Cardiac septum (tissue), 1 donor: ENCODE data around the gene PRKG1. TPM values are rescaled to one million over a fixed set of nuclear protein-coding genes. Genes with fewer than 3 reads are reported as not detected.
"Not testable (repeated sequence)": the region's sequence is repeated elsewhere in the genome, so short reads cannot be mapped to it uniquely, and the experiment has no call there.

Experiments used
- DNase-seq: peaks from one replicate; pipeline ENCODE4 v3.0.0-alpha.2; 2020; ENCODE audit warnings: low spot score
- intact Hi-C: fragments of 100-400 bp; cut with DNase I; formaldehyde crosslinking; loops from one replicate; pipeline ENCODE4 v1.14.0; 2022
- total RNA-seq: library from RNA; stranded (reverse); fragmentation: NEBNext Ultra II Directional; extraction: Animal tissue kit (Norgen Biotek cat#: 25700); gene quantifications from one replicate; pipeline ENCODE4 v1.2.1, GENCODE V29; 2021
- donor health status: DM: no; HTN: no; CAD: no.

PRKG1 gene
- total RNA-seq, 1 donor from 2014 or later, result 35.6 TPM

DNA sequence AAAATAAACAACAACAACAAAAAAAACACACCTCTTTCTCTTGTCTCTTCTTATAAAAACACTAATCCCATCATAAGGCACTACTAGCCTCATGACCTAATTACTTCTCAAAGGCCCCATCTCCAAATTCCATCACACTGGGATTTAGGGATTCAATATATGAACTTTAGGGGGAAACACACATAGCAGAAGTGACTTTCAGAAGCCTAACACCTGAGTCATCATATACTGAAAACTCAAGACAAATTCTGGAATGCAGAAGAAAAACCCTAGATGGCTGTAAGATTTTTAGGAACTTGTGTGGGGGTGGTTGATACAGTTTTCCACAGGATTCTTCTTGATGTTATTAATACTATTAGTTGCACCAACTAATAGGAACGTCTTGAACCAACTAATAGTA, 658.8 kb downstream of the PRKG1 start:
- DNase-seq, result no peak
- intact Hi-C loops, result no loop called here

DNA sequence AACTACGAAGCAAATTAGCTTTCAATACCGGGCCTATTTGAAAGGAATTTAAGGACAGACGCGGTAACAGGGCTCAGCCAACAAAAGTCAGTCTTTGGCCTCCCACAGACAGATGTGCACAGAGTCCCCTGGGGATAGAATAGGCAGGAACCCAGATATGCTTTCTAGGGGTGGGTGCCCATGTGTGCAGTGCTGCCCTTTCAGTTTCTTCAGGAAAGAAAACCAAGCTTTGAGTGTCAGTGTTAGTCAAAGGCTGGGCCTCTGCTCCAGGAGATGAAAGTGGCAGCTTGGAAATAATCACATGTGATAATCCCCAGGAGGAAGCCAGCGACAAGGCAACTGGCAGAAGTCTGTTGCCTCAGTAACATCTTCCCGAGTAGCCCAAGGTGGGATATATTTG, 668.9 kb downstream of the PRKG1 start:
- intact Hi-C loops, result no loop called here
- DNase-seq, result no peak

- intact Hi-C loops, result no loop called here
- no peak for DNase-seq
These were observed 670.1 kb downstream of the PRKG1 start for GRCh38 chr10:51744235-51745000.

GRCh38 chr10:51745397-51745796, 671.1 kb downstream of the PRKG1 start:
- intact Hi-C loops, result no loop called here
- DNase-seq, result no peak

DNA sequence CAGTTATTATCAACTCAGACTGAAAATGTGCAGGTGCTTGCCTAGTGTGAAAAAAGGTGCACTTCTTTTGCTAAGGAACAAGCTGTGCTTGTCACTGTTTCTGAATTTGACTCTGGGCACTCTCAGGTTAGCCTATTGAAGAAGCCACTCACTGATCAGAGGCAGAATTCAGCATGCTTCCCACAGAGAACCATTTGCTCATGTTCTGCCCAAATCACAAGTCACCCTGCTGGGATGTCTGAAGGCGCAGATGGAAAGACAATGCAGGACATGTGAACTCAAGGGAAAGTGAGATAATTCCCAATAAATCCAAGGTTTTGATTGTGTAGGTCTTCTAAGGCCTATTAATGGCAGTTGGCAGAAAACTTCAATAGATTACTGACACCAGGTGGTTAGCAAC, 672.9 kb downstream of the PRKG1 start:
- intact Hi-C loops, result no loop called here
- no peak for DNase-seq

- DNase-seq, result no peak
- intact Hi-C loops, result no loop called here
These were observed 674.7 kb downstream of the PRKG1 start for GRCh38 chr10:51748959-51749358.

DNA sequence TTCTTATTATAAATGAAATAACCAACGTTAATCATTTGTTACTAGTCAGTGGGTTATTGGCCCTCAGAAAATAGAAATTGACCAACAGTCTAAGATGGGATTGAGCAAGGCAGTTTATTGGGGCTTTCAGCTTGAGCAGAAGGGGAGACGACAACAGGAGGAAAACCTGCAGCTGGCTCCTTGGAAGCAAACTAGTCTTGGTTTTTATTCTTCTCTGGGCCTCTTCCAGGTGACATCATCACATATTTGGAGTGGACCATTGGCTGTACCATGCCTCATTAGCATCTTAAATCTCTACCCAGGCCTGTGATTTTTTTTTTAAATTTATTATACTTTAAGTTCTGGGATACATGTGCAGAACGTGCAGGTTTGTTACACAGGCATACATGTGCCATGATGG, 684.1 kb downstream of the PRKG1 start:
- no peak for DNase-seq
- intact Hi-C loops, result no loop called here

GRCh38 chr10:51758838-51759237, 684.6 kb downstream of the PRKG1 start:
- intact Hi-C loops, DNase-seq: not testable (repeated sequence)

DNA sequence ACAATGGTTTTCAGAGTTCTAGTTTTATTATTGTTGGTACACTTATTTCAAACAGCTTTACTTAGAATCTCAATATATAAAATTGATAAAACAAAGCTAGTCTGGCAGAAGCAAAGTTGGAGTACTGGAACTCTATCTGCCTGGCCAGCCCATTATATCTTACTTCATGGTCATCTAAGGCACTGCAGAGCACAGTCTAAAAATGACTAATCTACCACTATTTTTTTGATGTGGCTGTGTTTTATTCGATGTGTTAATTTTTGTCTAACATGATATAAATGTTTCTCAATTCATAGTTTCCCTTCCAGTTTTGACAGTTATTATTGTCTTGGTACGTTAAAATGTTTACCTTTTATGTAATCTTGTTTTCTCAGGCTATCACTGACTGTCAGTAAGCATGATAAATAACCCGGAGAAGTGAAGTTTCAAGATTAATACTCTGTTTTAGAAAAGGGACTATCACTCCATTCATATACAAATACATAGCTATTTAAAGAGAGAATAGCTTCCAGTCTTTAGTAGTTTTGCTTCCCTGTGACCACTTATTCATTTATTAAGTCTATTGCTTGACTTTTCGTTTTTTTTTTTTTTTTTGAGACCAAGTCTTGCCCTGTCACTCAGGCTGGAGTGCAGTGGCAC, 685.7 kb downstream of the PRKG1 start:
- intact Hi-C loops, result no loop called here
- DNase-seq, result no peak

GRCh38 chr10:51760864-51761640, 686.8 kb downstream of the PRKG1 start:
- DNase-seq, result no peak
- intact Hi-C loops, result no loop called here

- intact Hi-C loops, result no loop called here
- no peak for DNase-seq
These were observed 689.5 kb downstream of the PRKG1 start for GRCh38 chr10:51763746-51764145.

DNA sequence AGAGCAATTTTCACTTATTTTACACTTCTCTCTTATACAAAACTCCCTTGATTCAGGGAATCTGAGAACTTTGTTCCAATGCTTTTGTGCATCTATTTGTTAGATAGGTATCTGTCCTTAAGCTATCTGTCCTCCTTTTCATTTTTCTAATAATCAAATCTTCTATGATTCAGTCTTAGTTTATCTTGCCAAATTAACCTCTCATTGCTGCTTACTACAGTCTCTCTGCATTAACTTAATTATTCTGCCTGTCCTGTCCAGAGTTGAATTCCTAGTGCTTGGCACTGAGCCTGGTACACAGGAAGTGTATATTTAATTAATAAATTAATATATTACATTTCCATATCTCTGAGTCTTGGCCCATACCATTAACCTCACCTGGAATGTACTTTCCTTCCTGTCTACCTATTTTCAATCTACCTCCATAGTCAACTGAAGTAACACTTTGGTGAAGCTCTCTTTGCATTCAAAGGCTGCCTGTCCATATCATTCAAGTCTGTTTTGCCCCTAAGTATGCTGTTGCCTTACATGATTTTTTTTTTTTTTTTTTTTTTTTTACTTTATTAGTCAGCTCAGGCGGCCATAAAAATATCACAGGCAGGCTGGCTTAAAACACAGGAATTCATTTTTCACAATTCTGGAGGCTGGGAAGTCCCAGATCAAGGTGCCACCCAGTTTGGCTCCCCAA, 691.1 kb downstream of the PRKG1 start:
- DNase-seq, result no peak
- intact Hi-C loops, result no loop called here

GRCh38 chr10:51766423-51767102, 692.3 kb downstream of the PRKG1 start:
- intact Hi-C loops, result no loop called here
- DNase-seq, result no peak

- no peak for DNase-seq
- intact Hi-C loops, result no loop called here
These were observed 692.9 kb downstream of the PRKG1 start for GRCh38 chr10:51767103-51767763.

- intact Hi-C loops, result no loop called here
- no peak for DNase-seq
These were observed 694.7 kb downstream of the PRKG1 start for GRCh38 chr10:51768886-51769465.

DNA sequence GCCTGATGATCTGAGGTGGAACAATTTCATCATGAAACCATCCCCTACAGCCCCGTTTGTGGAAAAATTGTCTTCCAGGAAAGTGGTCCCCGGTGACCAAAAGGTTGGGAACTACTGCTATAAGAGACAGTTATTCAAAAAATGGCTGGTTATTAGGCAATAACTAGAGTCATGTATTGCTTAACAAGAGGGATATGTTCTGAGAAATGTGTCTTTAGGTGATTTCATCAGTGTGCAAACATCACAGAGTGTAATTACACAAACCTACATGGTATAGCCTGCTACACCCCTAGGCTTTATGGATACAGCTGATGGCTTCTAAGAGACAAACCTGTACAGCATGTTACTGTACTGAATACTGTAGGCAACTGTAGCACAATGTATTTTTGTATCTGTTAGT, 696.4 kb downstream of the PRKG1 start:
- intact Hi-C loops, result no loop called here
- DNase-seq, result no peak

DNA sequence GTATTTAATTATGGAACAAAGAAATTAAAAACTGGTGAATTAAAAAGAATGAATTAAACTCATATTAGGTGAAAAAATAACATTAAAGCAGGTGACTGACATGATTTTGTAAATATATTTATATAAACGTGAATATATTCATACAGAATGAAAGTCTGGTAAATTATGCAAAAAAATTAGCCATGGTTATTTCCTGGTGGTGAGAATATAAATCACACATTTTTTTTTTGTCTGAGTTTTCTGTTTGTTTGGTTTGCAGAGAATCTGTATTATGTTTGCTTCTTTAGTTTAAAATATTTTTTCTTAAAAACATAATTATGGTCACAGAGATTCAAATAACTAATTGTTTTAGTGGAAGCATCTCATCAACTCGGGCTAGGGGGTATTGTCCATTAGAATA, 698.1 kb downstream of the PRKG1 start:
- intact Hi-C loops, result no loop called here
- DNase-seq, result no peak

DNA sequence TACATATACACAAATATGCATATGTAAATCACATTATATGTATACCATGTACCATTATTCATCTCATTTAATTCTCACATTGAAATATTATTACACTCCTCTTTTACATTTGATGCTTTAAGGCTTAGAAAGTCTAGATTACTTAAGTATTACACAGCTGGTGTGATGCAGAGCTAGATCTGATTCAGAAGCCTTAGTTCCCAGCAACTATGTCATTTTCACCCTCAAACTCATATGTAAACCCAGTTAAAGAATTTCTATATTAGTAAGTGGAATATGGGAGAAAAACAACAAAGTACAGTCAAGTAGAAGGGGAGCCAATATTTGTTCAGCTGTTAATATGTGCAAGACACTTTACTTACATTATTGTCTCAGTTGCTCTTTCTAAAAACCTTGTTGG, 699.4 kb downstream of the PRKG1 start:
- intact Hi-C loops, result no loop called here
- DNase-seq, result no peak

GRCh38 chr10:51783941-51784340, 709.7 kb downstream of the PRKG1 start:
- intact Hi-C loops, result no loop called here
- no peak for DNase-seq
